Mucosa of rectum (tissue), 2 donors: ENCODE measurements around the gene C5orf46.

Experiments used
- H3K27ac ChIP-seq, 2 donors: one replicate each; pipeline ENCODE4 v1.7.0; 2013; ENCODE audit warnings: inconsistent platforms in 2 of 2, low read depth in 2 of 2, low read length in 2 of 2
- H3K27me3 ChIP-seq, 2 donors: one replicate each; pipeline ENCODE4 v1.7.0; 2013; ENCODE audit warnings: low read length in 2 of 2; ENCODE audit not compliant: control insufficient read depth in 2 of 2, insufficient read depth in 2 of 2
- H3K36me3 ChIP-seq, 2 donors: one replicate each; pipeline ENCODE4 v1.7.0; 2013; ENCODE audit warnings: low read length in 2 of 2; ENCODE audit not compliant: control insufficient read depth in 2 of 2, insufficient read depth in 2 of 2
- H3K4me1 ChIP-seq, 2 donors: one replicate each; pipeline ENCODE4 v1.7.0; 2013; ENCODE audit warnings: low read length in 2 of 2, mild to moderate bottlenecking in 1 of 2; ENCODE audit not compliant: control insufficient read depth in 2 of 2, insufficient read depth in 2 of 2
- H3K4me3 ChIP-seq, 2 donors: one replicate each; pipeline ENCODE4 v1.7.0; 2013; ENCODE audit warnings: low read length in 2 of 2
- H3K9ac ChIP-seq, 2 donors: one replicate each; pipeline ENCODE4 v1.7.0; 2013; ENCODE audit warnings: low read length in 2 of 2, low read depth in 1 of 2, mild to moderate bottlenecking in 1 of 2
- H3K9me3 ChIP-seq, 2 donors: one replicate each; pipeline ENCODE4 v1.7.0; 2013; ENCODE audit warnings: low read length in 2 of 2; ENCODE audit not compliant: control insufficient read depth in 2 of 2
- donor health status: healthy.
- donor health status: Normal muscosa, but diverticular disease.

C5orf46 gene

GRCh38 chr5:147921136-147921535, 14.8 kb upstream of the C5orf46 start:
- H3K27me3 ChIP-seq, result no peaks in the 10 kb centered on the region
- H3K9me3 ChIP-seq, result no peaks in the 10 kb centered on the region
- no peaks in the 10 kb centered on the region for H3K36me3 ChIP-seq
- H3K27ac ChIP-seq, result no peak overlapping the region
- H3K4me1 ChIP-seq, result no peaks in the 10 kb centered on the region
- H3K4me3 ChIP-seq, result no peak overlapping the region
- no peak overlapping the region for H3K9ac ChIP-seq

DNA sequence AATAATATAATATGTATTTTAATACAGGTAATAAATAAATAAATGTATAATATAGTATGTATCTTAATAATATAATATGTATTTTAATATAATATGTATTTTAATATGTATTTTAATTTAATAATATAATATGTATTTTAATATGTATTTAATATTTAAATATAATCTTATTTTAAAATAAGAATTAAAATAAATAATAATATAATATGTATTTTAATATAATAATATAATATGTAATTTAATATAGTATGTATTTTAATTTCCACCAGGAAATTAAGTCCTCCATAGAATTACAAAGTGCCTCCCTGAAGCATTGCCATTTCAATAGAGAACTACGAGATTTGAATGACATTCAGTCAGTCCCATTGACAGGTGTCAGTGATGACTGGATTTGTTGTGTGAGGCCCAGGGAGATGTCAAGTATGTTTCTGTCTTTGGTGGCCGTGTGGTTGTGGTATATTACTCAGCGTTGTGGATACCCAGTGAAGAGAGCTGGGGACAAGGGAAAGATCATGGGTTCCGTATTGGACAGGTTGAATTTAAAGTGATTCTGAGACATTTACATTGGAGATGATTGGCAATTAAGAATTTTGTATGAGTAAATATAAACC, 14.2 kb upstream of the C5orf46 start:
- no peaks in the 10 kb centered on the region for H3K27me3 ChIP-seq
- H3K36me3 ChIP-seq, result no peaks in the 10 kb centered on the region
- H3K4me1 ChIP-seq, result no peaks in the 10 kb centered on the region
- H3K9ac ChIP-seq, result no peak overlapping the region
- no peak overlapping the region for H3K4me3 ChIP-seq
- no peak overlapping the region for H3K27ac ChIP-seq
- no peaks in the 10 kb centered on the region for H3K9me3 ChIP-seq

DNA sequence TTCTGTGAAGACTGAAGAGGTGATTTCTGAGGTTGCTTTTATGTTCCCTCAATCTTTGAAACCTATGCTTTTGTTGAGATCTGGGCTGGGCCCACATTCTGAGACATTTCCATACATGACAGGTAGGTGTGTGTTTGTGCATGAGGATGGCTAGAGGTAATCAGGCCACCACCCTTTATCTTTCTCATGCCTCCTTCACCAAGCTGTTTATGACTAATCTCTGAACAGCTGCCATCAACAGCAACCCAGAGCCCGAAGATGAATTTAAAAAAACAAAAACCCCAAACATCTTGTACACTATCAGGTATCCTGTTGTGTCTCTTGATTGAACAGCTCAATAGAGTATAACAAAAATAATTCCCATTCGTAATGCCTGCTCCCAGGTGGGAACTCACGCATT, 12.6 kb upstream of the C5orf46 start:
- Histone ChIP-seq H3K9ac (no peak overlapping the region), H3K4me1 (no peaks in the 10 kb centered on the region), H3K27me3 (no peaks in the 10 kb centered on the region), H3K36me3 (no peaks in the 10 kb centered on the region), H3K4me3 (no peak overlapping the region), H3K27ac (no peak overlapping the region), H3K9me3 (no peaks in the 10 kb centered on the region)

GRCh38 chr5:147918101-147918685, 11.9 kb upstream of the C5orf46 start:
- Histone ChIP-seq H3K4me3 (no peak overlapping the region), H3K9ac (no peak overlapping the region), H3K27ac (no peak overlapping the region), H3K27me3 (no peaks in the 10 kb centered on the region), H3K4me1 (no peaks in the 10 kb centered on the region), H3K9me3 (no peaks in the 10 kb centered on the region), H3K36me3 (no peaks in the 10 kb centered on the region)

DNA sequence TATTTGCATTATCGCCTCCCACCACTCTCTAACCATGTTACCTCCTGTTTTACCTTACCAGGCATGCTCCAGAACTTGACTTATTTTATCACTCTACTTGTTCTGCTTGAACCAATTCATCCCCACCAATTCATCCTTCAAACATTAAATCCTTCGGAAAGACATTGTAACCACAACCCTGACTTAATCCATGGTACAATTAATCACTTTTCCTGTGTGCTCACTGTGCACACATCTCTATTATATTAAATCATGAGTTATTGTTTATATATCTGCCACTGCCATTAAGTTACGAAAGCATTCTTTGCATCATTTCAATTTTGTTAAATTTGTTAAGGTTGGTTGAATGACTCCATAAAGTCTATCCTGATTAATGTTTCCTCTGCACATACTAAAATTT, 7.4 kb upstream of the C5orf46 start:
- H3K27me3 ChIP-seq, result no peaks in the 10 kb centered on the region
- H3K9me3 ChIP-seq, result no peaks in the 10 kb centered on the region
- no peak overlapping the region for H3K9ac ChIP-seq
- no peak overlapping the region for H3K27ac ChIP-seq
- no peaks in the 10 kb centered on the region for H3K4me1 ChIP-seq
- no peaks in the 10 kb centered on the region for H3K36me3 ChIP-seq
- H3K4me3 ChIP-seq, result no peak overlapping the region

DNA sequence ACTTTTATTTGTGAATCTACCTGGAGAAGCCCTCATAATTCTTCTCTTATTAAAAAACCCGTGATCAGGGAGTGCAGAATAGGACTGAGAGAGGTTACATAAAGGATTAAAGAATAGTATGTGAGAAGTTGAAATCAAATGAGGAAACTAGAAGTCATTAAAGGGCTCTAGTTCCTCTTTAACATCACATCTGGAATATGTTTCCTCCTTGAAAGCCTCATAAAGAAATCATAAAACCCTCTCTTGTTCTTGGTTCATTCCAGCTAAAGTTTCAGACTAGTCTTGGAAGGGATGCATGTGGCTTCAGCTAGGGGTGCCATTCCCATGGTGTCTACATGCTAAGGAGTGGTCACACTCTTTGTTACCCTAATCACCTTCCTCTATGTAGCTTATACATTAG, 5.7 kb upstream of the C5orf46 start:
- no peak overlapping the region for H3K4me3 ChIP-seq
- no peak overlapping the region for H3K9ac ChIP-seq
- no peaks in the 10 kb centered on the region for H3K27me3 ChIP-seq
- no peak overlapping the region for H3K27ac ChIP-seq
- H3K9me3 ChIP-seq, result no peaks in the 10 kb centered on the region
- no peaks in the 10 kb centered on the region for H3K36me3 ChIP-seq
- H3K4me1 ChIP-seq, result no peaks in the 10 kb centered on the region

- H3K27me3 ChIP-seq, result no peaks in the 10 kb centered on the region
- H3K27ac ChIP-seq, result no peak overlapping the region
- H3K4me3 ChIP-seq, result no peak overlapping the region
- H3K9me3 ChIP-seq, result no peaks in the 10 kb centered on the region
- H3K9ac ChIP-seq, result no peak overlapping the region
- H3K4me1 ChIP-seq, result no peaks in the 10 kb centered on the region
- no peaks in the 10 kb centered on the region for H3K36me3 ChIP-seq
These were observed 5.1 kb upstream of the C5orf46 start for GRCh38 chr5:147911427-147911826.

DNA sequence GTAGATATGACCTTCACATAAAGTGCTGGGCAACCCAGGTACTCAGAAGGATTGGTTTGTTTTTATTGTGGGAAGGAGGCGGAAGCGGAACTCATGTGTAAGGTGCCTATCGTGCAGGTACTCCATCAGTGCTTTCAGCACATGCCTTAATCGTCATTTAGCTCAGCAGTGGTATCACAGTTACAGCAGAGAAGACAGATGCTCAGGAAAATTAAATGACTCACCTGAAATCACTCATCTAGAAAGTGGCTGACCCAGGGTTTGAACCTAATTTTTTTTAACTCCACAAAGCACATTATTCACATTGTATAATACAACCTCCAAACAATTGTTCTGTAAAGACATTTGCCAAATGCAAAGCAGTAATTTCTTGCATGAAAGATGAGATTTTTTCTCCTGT, 2.2 kb downstream of the C5orf46 start:
- no peak overlapping the region for H3K4me3 ChIP-seq

DNA sequence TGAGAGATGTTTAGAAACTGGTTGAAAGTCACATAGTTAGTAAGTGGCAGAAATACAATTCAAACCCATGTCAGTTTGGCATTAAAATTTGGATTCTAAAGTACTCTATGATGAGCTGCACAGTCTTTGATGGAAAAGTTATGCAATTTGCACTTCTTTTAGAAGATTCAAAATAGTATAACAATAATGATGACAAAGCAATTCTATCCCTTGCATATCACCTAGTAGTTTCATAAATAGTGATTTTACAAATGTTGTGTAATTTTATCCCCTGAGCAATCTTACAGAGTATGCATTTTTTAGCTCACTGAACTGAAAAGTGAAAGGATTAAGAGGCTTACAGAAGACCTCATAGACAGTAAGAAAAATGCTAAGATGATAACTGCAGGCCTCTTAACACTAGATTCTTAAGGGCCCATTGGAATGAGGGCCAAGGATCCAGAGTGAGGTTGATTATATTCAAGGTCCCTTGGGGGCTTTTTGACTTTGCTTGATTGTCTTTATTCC, 3.7 kb downstream of the C5orf46 start:
- Histone ChIP-seq H3K9me3 (no peaks in the 10 kb centered on the region), H3K4me1 (no peaks in the 10 kb centered on the region), H3K27me3 (no peaks in the 10 kb centered on the region), H3K36me3 (no peaks in the 10 kb centered on the region), H3K9ac (no peak overlapping the region), H3K27ac (no peak overlapping the region), H3K4me3 (no peak overlapping the region)

More for the DNA sequence above, 2.2 kb downstream of the C5orf46 start:
- Histone ChIP-seq H3K4me1 (no peaks in the 10 kb centered on the region), H3K36me3 (no peaks in the 10 kb centered on the region), H3K27me3 (no peaks in the 10 kb centered on the region), H3K27ac (no peak overlapping the region), H3K9ac (no peak overlapping the region), H3K9me3 (no peaks in the 10 kb centered on the region)

DNA sequence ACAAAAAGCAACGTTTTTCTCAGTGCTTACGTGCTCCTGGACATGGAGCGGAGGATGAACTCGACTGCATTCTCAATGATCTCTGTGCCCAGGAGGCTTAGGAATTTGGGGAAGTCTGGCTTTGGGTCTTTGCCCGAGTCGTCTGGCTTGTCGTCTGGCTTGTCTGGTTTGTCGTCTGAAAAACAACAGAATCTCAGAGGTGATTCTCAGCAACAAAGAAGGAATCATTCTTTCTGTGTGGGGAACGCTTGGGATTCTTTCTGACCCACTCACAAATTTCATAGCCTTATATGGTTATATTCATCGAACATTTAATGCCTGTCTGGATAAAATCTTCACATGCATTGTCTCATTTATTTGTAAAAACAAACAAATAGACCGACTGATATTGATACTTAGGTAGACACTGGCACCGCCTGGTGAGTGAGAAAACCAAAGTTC, 4.7 kb downstream of the C5orf46 start:
- H3K9ac ChIP-seq, result no peak overlapping the region

More for the DNA sequence above, 4.7 kb downstream of the C5orf46 start:
- Histone ChIP-seq H3K36me3 (no peaks in the 10 kb centered on the region), H3K4me3 (no peak overlapping the region), H3K9me3 (no peaks in the 10 kb centered on the region), H3K27ac (no peak overlapping the region), H3K27me3 (no peaks in the 10 kb centered on the region), H3K4me1 (no peaks in the 10 kb centered on the region)
